ENCODE data around the gene MMD2.

MMD2 gene

GRCh38 chr7:4960363-4960762 lies 1.4 kb upstream of the MMD2 start:
- no peak overlapping the region for H3K4me3 ChIP-seq (ENCODE audit: low read length)
- DNase-seq (ENCODE audit: low read depth, low spot score): no peak

- no peak overlapping the region for H3K4me3 ChIP-seq (ENCODE audit: low read length)
- DNase-seq (ENCODE audit: low read depth, low spot score): no peak
Measured at GRCh38 chr7:4959893-4960292, 906 bp upstream of the MMD2 start.

- no peak overlapping the region for H3K4me3 ChIP-seq (ENCODE audit: low read length)
- no peak for DNase-seq (ENCODE audit: low read depth, low spot score)
Measured at GRCh38 chr7:4959306-4959705, 319 bp upstream of the MMD2 start.

GRCh38 chr7:4957847-4958476 lies 1.0 kb downstream of the MMD2 start:
- H3K4me3 ChIP-seq (ENCODE audit: low read length): no peak overlapping the region
- no peak for DNase-seq (ENCODE audit: low read depth, low spot score)

GRCh38 chr7:4951903-4952636 lies 6.9 kb downstream of the MMD2 start:
- H3K4me3 ChIP-seq (ENCODE audit: low read length): no peak overlapping the region
- DNase-seq (ENCODE audit: low read depth, low spot score): no peak

GRCh38 chr7:4951304-4951703 lies 7.7 kb downstream of the MMD2 start:
- no peak overlapping the region for H3K4me3 ChIP-seq (ENCODE audit: low read length)
- no peak for DNase-seq (ENCODE audit: low read depth, low spot score)

GRCh38 chr7:4948402-4948801 lies 10.6 kb downstream of the MMD2 start:
- no peak for DNase-seq (ENCODE audit: low read depth, low spot score)

GRCh38 chr7:4945949-4946348 lies 13.0 kb downstream of the MMD2 start:
- no peak overlapping the region for H3K4me3 ChIP-seq (ENCODE audit: low read length)
- DNase-seq (ENCODE audit: low read depth, low spot score): no peak

More at GRCh38 chr7:4948402-4948801, 10.6 kb downstream of the MMD2 start:
- no peak overlapping the region for H3K4me3 ChIP-seq (ENCODE audit: low read length)

- H3K4me3 ChIP-seq (ENCODE audit: low read length): no peak overlapping the region
- no peak for DNase-seq (ENCODE audit: low read depth, low spot score)
Measured at GRCh38 chr7:4944939-4945338, 14.0 kb downstream of the MMD2 start.

GRCh38 chr7:4943297-4943696 lies 15.7 kb downstream of the MMD2 start:
- H3K4me3 ChIP-seq (ENCODE audit: low read length): no peak overlapping the region
- no peak for DNase-seq (ENCODE audit: low read depth, low spot score)

GRCh38 chr7:4939971-4940728 lies 18.8 kb downstream of the MMD2 start:
- no peak for DNase-seq (ENCODE audit: low read depth, low spot score)
- H3K4me3 ChIP-seq (ENCODE audit: low read length): no peak overlapping the region

- DNase-seq (ENCODE audit: low read depth, low spot score): no peak
- H3K4me3 ChIP-seq (ENCODE audit: low read length): no peak overlapping the region
Measured at GRCh38 chr7:4937411-4937810, 21.6 kb downstream of the MMD2 start.

GRCh38 chr7:4934419-4935025 lies 24.5 kb downstream of the MMD2 start:
- no peak for DNase-seq (ENCODE audit: low read depth, low spot score)
- H3K4me3 ChIP-seq (ENCODE audit: low read length): no peak overlapping the region

- H3K4me3 ChIP-seq (ENCODE audit: low read length): no peak overlapping the region
- DNase-seq (ENCODE audit: low read depth, low spot score): no peak
Measured at GRCh38 chr7:4931943-4932342, 27.0 kb downstream of the MMD2 start.

- H3K4me3 ChIP-seq (ENCODE audit: low read length): no peak overlapping the region
- no peak for DNase-seq (ENCODE audit: low read depth, low spot score)
Measured at GRCh38 chr7:4929005-4929404, 30.0 kb downstream of the MMD2 start.

- H3K4me3 ChIP-seq (ENCODE audit: low read length): no peak overlapping the region
- no peak for DNase-seq (ENCODE audit: low read depth, low spot score)
Measured at GRCh38 chr7:4928445-4928844, 30.5 kb downstream of the MMD2 start.

- H3K4me3 ChIP-seq (ENCODE audit: low read length): no peak overlapping the region
- DNase-seq (ENCODE audit: low read depth, low spot score): no peak
Measured at GRCh38 chr7:4919969-4920766, 38.8 kb downstream of the MMD2 start.

- no peak for DNase-seq (ENCODE audit: low read depth, low spot score)
- no peak overlapping the region for H3K4me3 ChIP-seq (ENCODE audit: low read length)
Measured at GRCh38 chr7:4916113-4916512, 42.9 kb downstream of the MMD2 start.
